NCI-H2196 treated with DMSO at 0.1 percent for 48 hours (cell line): ENCODE results near the gene IFNA10.
"Not testable (repeated sequence)": the region's sequence is repeated elsewhere in the genome, so short reads cannot be mapped to it uniquely, and the experiment has no call there.

Experiments
- DNase-seq: peaks from one replicate; lab custom pipeline; 2025; ENCODE audit not compliant: unreplicated experiment; lab: John Stamatoyannopoulos, UW

IFNA10 gene

GRCh38 chr9:21194867-21195776 lies 11.8 kb downstream of the IFNA10 start:
- not testable (repeated sequence) for DNase-seq

- not testable (repeated sequence) for DNase-seq
These were observed 19.5 kb downstream of the IFNA10 start, which contains the start of gene IFNA4 for GRCh38 chr9:21187487-21187886. Gene IFNA4 (minus strand): TSS chr9:21187587. CDS start chr9:21187531, 56 bp downstream.

GRCh38 chr9:21182810-21183736 lies 23.9 kb downstream of the IFNA10 start:
- DNase-seq = not testable (repeated sequence)

GRCh38 chr9:21174671-21175070 lies 32.3 kb downstream of the IFNA10 start:
- no peak for DNase-seq

- DNase-seq = no peak
These were observed 34.8 kb downstream of the IFNA10 start for GRCh38 chr9:21172156-21172555.

- DNase-seq = no peak
These were observed 35.6 kb downstream of the IFNA10 start for GRCh38 chr9:21171351-21171750.

- not testable (repeated sequence) for DNase-seq
These were observed 40.4 kb downstream of the IFNA10 start, which contains the start of gene IFNA21 for GRCh38 chr9:21166560-21166959. Gene IFNA21 (minus strand): TSS chr9:21166660. CDS start chr9:21166612, 48 bp downstream.

- no peak for DNase-seq
These were observed 41.4 kb downstream of the IFNA10 start for GRCh38 chr9:21165516-21165915.

- no peak for DNase-seq
These were observed 46.8 kb downstream of the IFNA10 start for GRCh38 chr9:21160178-21160577.
